KBM-7 (cell line): Measurements from ENCODE around the gene PIP4K2A.
"Not testable (repeated sequence)": the region's sequence is repeated elsewhere in the genome, so short reads cannot be mapped to it uniquely, and the experiment has no call there.

Source experiments
- DNase-seq: peaks from one replicate; pipeline ENCODE4 v3.0.0-alpha.2; 2015
- in situ Hi-C: fragments of 300-500 bp; cut with MboI; formaldehyde crosslinking; loops from 2 replicates; pipeline ENCODE4 v1.14.3; 2020; ENCODE audit warnings: low sequenced_read_pairs, low pct_unique_long_range_greater_than_20kb, mixed read lengths

PIP4K2A gene

GRCh38 chr10:22700489-22700888 lies 13.9 kb downstream of the PIP4K2A start:
- no peak for DNase-seq
- in situ Hi-C loops = no loop called here

GRCh38 chr10:22699976-22700375 lies 14.4 kb downstream of the PIP4K2A start:
- no peak for DNase-seq
- in situ Hi-C loops = no loop called here

- in situ Hi-C loops = no loop called here
These were observed 15.4 kb downstream of the PIP4K2A start for GRCh38 chr10:22698941-22699440.

GRCh38 chr10:22697800-22698199 lies 16.6 kb downstream of the PIP4K2A start:
- no peak for DNase-seq
- in situ Hi-C loops = no loop called here

More at GRCh38 chr10:22698941-22699440, 15.4 kb downstream of the PIP4K2A start:
- DNase-seq = no peak

- no peak for DNase-seq
These were observed 17.3 kb downstream of the PIP4K2A start for GRCh38 chr10:22697101-22697500.

GRCh38 chr10:22693860-22694259 lies 20.5 kb downstream of the PIP4K2A start:
- DNase-seq = no peak
- in situ Hi-C loops = no loop called here

More at GRCh38 chr10:22697101-22697500, 17.3 kb downstream of the PIP4K2A start:
- in situ Hi-C loops = no loop called here

- no peak for DNase-seq
- in situ Hi-C loops = no loop called here
These were observed 21.0 kb downstream of the PIP4K2A start for GRCh38 chr10:22693371-22693784.

- in situ Hi-C loops = not testable (repeated sequence)
These were observed 22.3 kb downstream of the PIP4K2A start for GRCh38 chr10:22692119-22692518.

GRCh38 chr10:22690614-22691431 lies 23.6 kb downstream of the PIP4K2A start:
- DNase-seq = no peak
- in situ Hi-C loops = no loop called here

More at GRCh38 chr10:22692119-22692518, 22.3 kb downstream of the PIP4K2A start:
- not testable (repeated sequence) for DNase-seq

GRCh38 chr10:22690158-22690557 lies 24.2 kb downstream of the PIP4K2A start:
- no peak for DNase-seq
- in situ Hi-C loops = no loop called here

- in situ Hi-C loops = no loop called here
These were observed 28.0 kb downstream of the PIP4K2A start for GRCh38 chr10:22686347-22686746.

GRCh38 chr10:22685926-22686325 lies 28.5 kb downstream of the PIP4K2A start:
- in situ Hi-C loops = no loop called here
- DNase-seq = no peak

More at GRCh38 chr10:22686347-22686746, 28.0 kb downstream of the PIP4K2A start:
- DNase-seq = no peak

- in situ Hi-C loops = no loop called here
- no peak for DNase-seq
These were observed 29.7 kb downstream of the PIP4K2A start for GRCh38 chr10:22684699-22685098.

GRCh38 chr10:22683140-22683389 lies 31.3 kb downstream of the PIP4K2A start:
- no peak for DNase-seq
- in situ Hi-C loops = no loop called here

GRCh38 chr10:22682237-22683139 lies 31.9 kb downstream of the PIP4K2A start:
- in situ Hi-C loops = no loop called here
- peak; percentile 60 for DNase-seq

- in situ Hi-C loops = no loop called here
- DNase-seq = no peak
These were observed 32.6 kb downstream of the PIP4K2A start for GRCh38 chr10:22681783-22682183.

GRCh38 chr10:22681301-22681700 lies 33.1 kb downstream of the PIP4K2A start:
- no peak for DNase-seq
- in situ Hi-C loops = no loop called here

GRCh38 chr10:22679608-22680007 lies 34.8 kb downstream of the PIP4K2A start:
- in situ Hi-C loops = no loop called here

GRCh38 chr10:22677333-22677732 lies 37.0 kb downstream of the PIP4K2A start:
- in situ Hi-C loops = no loop called here
- DNase-seq = no peak

More at GRCh38 chr10:22679608-22680007, 34.8 kb downstream of the PIP4K2A start:
- DNase-seq = no peak

- in situ Hi-C loops = no loop called here
- no peak for DNase-seq
These were observed 37.9 kb downstream of the PIP4K2A start for GRCh38 chr10:22676435-22676834.
